ENCODE results near the gene FRS2. TPM values are rescaled to one million over a fixed set of nuclear protein-coding genes. Genes with fewer than 3 reads are reported as not detected.

Gene FRS2
- total RNA-seq, 2 experiments from 2014 or later = 19.0 to 19.8 TPM

- ATAC-seq (ENCODE audit: low read depth) (no peak), DNase-seq (no peak)
- H3K9me3 Mint-ChIP-seq = peaks cover 12% of the 10 kb centered on the region
- POLR2A ChIA-PET = no interaction called here
- H3K27ac Mint-ChIP-seq = no peak overlapping the region
- H3K27me3 Mint-ChIP-seq = no peaks in the 10 kb centered on the region
- H3K4me3 Mint-ChIP-seq = no peak overlapping the region
- H3K4me1 Mint-ChIP-seq = no peaks in the 10 kb centered on the region
- peaks cover 18% of the 10 kb centered on the region for H3K36me3 Mint-ChIP-seq
These were observed 70.8 kb downstream of the FRS2 start for GRCh38 chr12:69540987-69541386.

GRCh38 chr12:69544087-69544486, 73.9 kb downstream of the FRS2 start:
- H3K27ac Mint-ChIP-seq = no peak overlapping the region
- H3K4me1 Mint-ChIP-seq = no peaks in the 10 kb centered on the region
- ATAC-seq (ENCODE audit: low read depth) (no peak), DNase-seq (no peak)
- H3K27me3 Mint-ChIP-seq = no peaks in the 10 kb centered on the region
- no peak overlapping the region for H3K4me3 Mint-ChIP-seq
- H3K9me3 Mint-ChIP-seq = peaks cover 12% of the 10 kb centered on the region
- peaks cover 18% of the 10 kb centered on the region for H3K36me3 Mint-ChIP-seq
- POLR2A ChIA-PET = interaction anchor here (1.6 kb wide), 1 partner anchor 74 kb away, joined by 3 read pairs; the partner anchor contains the start of gene FRS2

- DNase-seq = no peak
- H3K4me1 Mint-ChIP-seq = no peaks in the 10 kb centered on the region
These were observed 74.9 kb downstream of the FRS2 start for GRCh38 chr12:69545081-69545480.

GRCh38 chr12:69546693-69547438, 76.7 kb downstream of the FRS2 start:
- Mint-ChIP-seq H3K27ac (no peak overlapping the region), H3K27me3 (no peaks in the 10 kb centered on the region)
- POLR2A ChIA-PET = no interaction called here

More at GRCh38 chr12:69545081-69545480, 74.9 kb downstream of the FRS2 start:
- Mint-ChIP-seq H3K9me3 (peaks cover 12% of the 10 kb centered on the region), H3K36me3 (peaks cover 21% of the 10 kb centered on the region), H3K27me3 (no peaks in the 10 kb centered on the region), H3K4me3 (no peak overlapping the region), H3K27ac (no peak overlapping the region)
- ATAC-seq (ENCODE audit: low read depth) = no peak
- POLR2A ChIA-PET = no interaction called here

GRCh38 chr12:69548687-69549086, 78.5 kb downstream of the FRS2 start:
- no peak for ATAC-seq (ENCODE audit: low read depth)
- POLR2A ChIA-PET = no interaction called here
- H3K36me3 Mint-ChIP-seq = peaks cover 10% of the 10 kb centered on the region
- no peaks in the 10 kb centered on the region for H3K27me3 Mint-ChIP-seq
- H3K9me3 Mint-ChIP-seq = peaks cover 7% of the 10 kb centered on the region
- H3K4me3 Mint-ChIP-seq = no peak overlapping the region
- H3K27ac Mint-ChIP-seq = no peak overlapping the region
- DNase-seq = no peak
- H3K4me1 Mint-ChIP-seq = no peaks in the 10 kb centered on the region

More at GRCh38 chr12:69546693-69547438, 76.7 kb downstream of the FRS2 start:
- DNase-seq = no peak
- Mint-ChIP-seq H3K36me3 (peaks cover 16% of the 10 kb centered on the region), H3K4me1 (no peaks in the 10 kb centered on the region), H3K9me3 (peaks cover 12% of the 10 kb centered on the region), H3K4me3 (no peak overlapping the region)
- ATAC-seq (ENCODE audit: low read depth) = no peak

GRCh38 chr12:69550569-69551350, 80.6 kb downstream of the FRS2 start:
- DNase-seq = no peak
- peaks cover 6% of the 10 kb centered on the region for H3K36me3 Mint-ChIP-seq
- peaks cover 3% of the 10 kb centered on the region for H3K9me3 Mint-ChIP-seq
- no peak overlapping the region for H3K27ac Mint-ChIP-seq
- no peak for ATAC-seq (ENCODE audit: low read depth)
- no peaks in the 10 kb centered on the region for H3K27me3 Mint-ChIP-seq
- no peaks in the 10 kb centered on the region for H3K4me1 Mint-ChIP-seq
- H3K4me3 Mint-ChIP-seq = no peak overlapping the region
- POLR2A ChIA-PET = no interaction called here

- no peak overlapping the region for H3K27ac Mint-ChIP-seq
- no peaks in the 10 kb centered on the region for H3K9me3 Mint-ChIP-seq
- no peak for ATAC-seq (ENCODE audit: low read depth)
- no peaks in the 10 kb centered on the region for H3K4me1 Mint-ChIP-seq
- H3K36me3 Mint-ChIP-seq = peaks cover 4% of the 10 kb centered on the region
- DNase-seq = no peak
- POLR2A ChIA-PET = no interaction called here
- no peaks in the 10 kb centered on the region for H3K27me3 Mint-ChIP-seq
- no peak overlapping the region for H3K4me3 Mint-ChIP-seq
These were observed 83.5 kb downstream of the FRS2 start for GRCh38 chr12:69553628-69554248.

GRCh38 chr12:69555461-69555860, 85.3 kb downstream of the FRS2 start:
- no peak for DNase-seq
- Mint-ChIP-seq H3K36me3 (peaks cover 1% of the 10 kb centered on the region), H3K27ac (no peak overlapping the region), H3K9me3 (no peaks in the 10 kb centered on the region), H3K4me1 (no peaks in the 10 kb centered on the region), H3K27me3 (no peaks in the 10 kb centered on the region), H3K4me3 (no peak overlapping the region)
- POLR2A ChIA-PET = no interaction called here
- ATAC-seq (ENCODE audit: low read depth) = no peak

- Mint-ChIP-seq H3K4me3 (no peak overlapping the region), H3K9me3 (no peaks in the 10 kb centered on the region), H3K27me3 (no peaks in the 10 kb centered on the region), H3K36me3 (peaks cover 1% of the 10 kb centered on the region), H3K27ac (no peak overlapping the region), H3K4me1 (no peaks in the 10 kb centered on the region)
- ATAC-seq (ENCODE audit: low read depth) (no peak), DNase-seq (no peak)
- POLR2A ChIA-PET = no interaction called here
These were observed 86.2 kb downstream of the FRS2 start for GRCh38 chr12:69556383-69556782.

GRCh38 chr12:69563166-69563762, 93.1 kb downstream of the FRS2 start:
- ATAC-seq (ENCODE audit: low read depth) = no peak
- H3K4me3 Mint-ChIP-seq = no peak overlapping the region
- H3K9me3 Mint-ChIP-seq = no peaks in the 10 kb centered on the region
- no peak overlapping the region for H3K27ac Mint-ChIP-seq
- POLR2A ChIA-PET = no interaction called here
- DNase-seq = no peak
- no peaks in the 10 kb centered on the region for H3K4me1 Mint-ChIP-seq
- peaks cover 3% of the 10 kb centered on the region for H3K36me3 Mint-ChIP-seq
- no peaks in the 10 kb centered on the region for H3K27me3 Mint-ChIP-seq

- Mint-ChIP-seq H3K27me3 (no peaks in the 10 kb centered on the region), H3K4me3 (no peak overlapping the region), H3K27ac (no peak overlapping the region), H3K4me1 (peaks cover 2% of the 10 kb centered on the region), H3K9me3 (no peaks in the 10 kb centered on the region), H3K36me3 (peaks cover 9% of the 10 kb centered on the region)
- no peak for DNase-seq
- no peak for ATAC-seq (ENCODE audit: low read depth)
- POLR2A ChIA-PET = no interaction called here
These were observed 96.4 kb downstream of the FRS2 start for GRCh38 chr12:69566603-69567002.

GRCh38 chr12:69569236-69569635, 99.0 kb downstream of the FRS2 start:
- Mint-ChIP-seq H3K36me3 (peaks cover 11% of the 10 kb centered on the region), H3K27ac (no peak overlapping the region), H3K27me3 (no peaks in the 10 kb centered on the region), H3K4me1 (peaks cover 5% of the 10 kb centered on the region), H3K4me3 (no peak overlapping the region), H3K9me3 (no peaks in the 10 kb centered on the region)
- DNase-seq (no peak), ATAC-seq (ENCODE audit: low read depth) (no peak)
- POLR2A ChIA-PET = no interaction called here

- ATAC-seq (ENCODE audit: low read depth) = no peak
- H3K27me3 Mint-ChIP-seq = no peaks in the 10 kb centered on the region
- H3K4me3 Mint-ChIP-seq = no peak overlapping the region
- POLR2A ChIA-PET = no interaction called here
- H3K9me3 Mint-ChIP-seq = no peaks in the 10 kb centered on the region
- H3K36me3 Mint-ChIP-seq = peaks cover 16% of the 10 kb centered on the region
- no peak overlapping the region for H3K27ac Mint-ChIP-seq
- H3K4me1 Mint-ChIP-seq = peaks cover 5% of the 10 kb centered on the region
- no peak for DNase-seq
These were observed 99.9 kb downstream of the FRS2 start for GRCh38 chr12:69570000-69570516.
